Measurements from ENCODE around the gene PSMD11. TPM values are rescaled to one million over a fixed set of nuclear protein-coding genes. Genes with fewer than 3 reads are reported as not detected.

PSMD11 gene
- total RNA-seq, 3 donors from 2014 or later = 49.2 to 61.9 (median 56.6) TPM

DNA sequence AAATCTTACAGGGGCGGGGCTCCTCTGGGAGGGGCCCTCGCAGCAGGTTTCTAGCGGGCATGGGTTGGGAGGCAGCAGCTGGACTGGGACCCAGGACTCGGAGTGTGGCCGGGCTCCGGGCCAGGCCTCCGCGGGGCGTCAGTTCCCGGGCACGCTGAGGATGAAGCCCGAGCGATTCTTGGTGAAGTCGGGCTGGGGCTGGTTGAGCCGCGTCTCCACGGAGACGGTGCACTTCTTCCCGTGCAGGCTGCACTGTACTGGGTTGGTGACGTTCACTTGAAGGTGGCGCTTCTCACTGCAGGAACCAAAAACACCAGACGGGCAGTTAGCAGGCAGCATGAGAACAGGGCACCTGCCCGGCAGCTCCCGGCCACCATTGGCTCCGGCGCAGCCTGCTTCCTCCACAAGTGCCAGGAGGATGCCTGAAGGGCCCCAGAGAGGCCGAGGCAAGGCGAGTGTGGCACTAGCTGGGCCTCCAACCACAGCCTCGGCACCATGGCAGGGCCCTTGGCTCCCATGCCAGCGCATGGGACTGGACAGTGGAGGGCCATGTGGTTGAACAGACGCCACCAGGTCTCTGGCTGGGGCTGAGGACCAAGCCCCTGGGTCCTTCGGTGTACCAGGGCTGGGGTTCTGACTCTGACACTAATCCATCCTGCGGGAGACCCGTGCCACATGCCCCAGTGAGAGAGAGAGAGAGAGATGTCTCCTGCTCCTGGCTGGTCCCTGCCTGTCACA, 50.5 kb downstream of the PSMD11 start:
- Histone ChIP-seq H3K36me3 (no peaks in the 10 kb centered on the region), H3K9me3 (no peaks in the 10 kb centered on the region), H3K27ac (no peak overlapping the region), H3K4me1 (no peaks in the 10 kb centered on the region), H3K27me3 (no peaks in the 10 kb centered on the region), H3K4me3 (no peak overlapping the region)
- intact Hi-C loops (cut with DNase I; ENCODE audit: low total_unique reads) = no loop called here
- TF ChIP-seq POLR2A (IDR thresholded peaks at IDR 0.05) = no peak
- TF ChIP-seq, protein P1, sequence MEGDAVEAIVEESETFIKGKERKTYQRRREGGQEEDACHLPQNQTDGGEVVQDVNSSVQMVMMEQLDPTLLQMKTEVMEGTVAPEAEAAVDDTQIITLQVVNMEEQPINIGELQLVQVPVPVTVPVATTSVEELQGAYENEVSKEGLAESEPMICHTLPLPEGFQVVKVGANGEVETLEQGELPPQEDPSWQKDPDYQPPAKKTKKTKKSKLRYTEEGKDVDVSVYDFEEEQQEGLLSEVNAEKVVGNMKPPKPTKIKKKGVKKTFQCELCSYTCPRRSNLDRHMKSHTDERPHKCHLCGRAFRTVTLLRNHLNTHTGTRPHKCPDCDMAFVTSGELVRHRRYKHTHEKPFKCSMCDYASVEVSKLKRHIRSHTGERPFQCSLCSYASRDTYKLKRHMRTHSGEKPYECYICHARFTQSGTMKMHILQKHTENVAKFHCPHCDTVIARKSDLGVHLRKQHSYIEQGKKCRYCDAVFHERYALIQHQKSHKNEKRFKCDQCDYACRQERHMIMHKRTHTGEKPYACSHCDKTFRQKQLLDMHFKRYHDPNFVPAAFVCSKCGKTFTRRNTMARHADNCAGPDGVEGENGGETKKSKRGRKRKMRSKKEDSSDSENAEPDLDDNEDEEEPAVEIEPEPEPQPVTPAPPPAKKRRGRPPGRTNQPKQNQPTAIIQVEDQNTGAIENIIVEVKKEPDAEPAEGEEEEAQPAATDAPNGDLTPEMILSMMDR (IDR thresholded peaks at IDR 0.05) = no peak
- DNase-seq (ENCODE audit: low spot score in 2 of 2) = no peak

DNA sequence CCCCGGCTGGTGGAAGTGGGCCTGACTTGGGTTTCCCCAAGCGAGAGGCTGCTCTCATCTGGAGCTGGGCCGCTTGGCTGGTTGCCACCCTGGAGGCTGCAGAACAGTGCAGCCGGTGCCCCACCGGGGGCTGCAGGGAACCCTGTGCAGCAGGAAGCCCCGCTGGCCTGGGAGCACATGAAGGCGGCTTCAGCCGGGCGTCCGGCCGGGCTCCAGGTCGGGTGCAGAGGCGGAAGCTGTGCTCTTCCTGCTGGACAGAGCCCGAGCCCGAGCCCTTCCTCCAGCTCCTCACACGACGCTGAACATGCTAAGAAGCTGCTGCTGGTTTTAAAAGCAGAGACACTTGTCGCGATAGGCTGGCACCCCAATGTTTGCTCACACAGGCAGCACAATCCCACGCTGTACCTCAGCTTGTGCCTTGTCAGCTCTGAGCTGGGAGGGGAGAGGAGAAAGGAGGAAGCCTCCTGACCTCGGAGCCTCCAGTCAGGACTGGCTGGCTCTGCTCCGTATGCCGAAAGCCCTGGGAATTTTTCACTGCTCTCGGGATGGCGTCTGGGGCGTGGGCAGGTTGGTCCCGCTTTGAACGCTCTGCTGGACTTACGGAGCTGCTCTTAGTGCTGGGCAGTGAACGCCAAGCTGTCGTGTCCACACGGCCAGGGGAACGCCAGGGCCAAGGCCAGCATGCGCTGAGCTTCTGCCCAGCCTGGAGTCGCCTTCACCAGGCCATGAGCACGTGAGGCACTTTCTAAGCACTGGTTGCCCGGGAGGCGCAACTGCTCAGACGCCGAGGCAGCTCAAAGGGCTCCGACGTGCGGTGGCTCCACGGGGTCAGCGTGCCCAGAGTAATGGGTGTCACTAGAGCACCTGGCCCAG, 51.3 kb downstream of the PSMD11 start:
- Histone ChIP-seq H3K36me3 (no peaks in the 10 kb centered on the region), H3K4me1 (no peaks in the 10 kb centered on the region), H3K27me3 (no peaks in the 10 kb centered on the region), H3K9me3 (no peaks in the 10 kb centered on the region), H3K4me3 (no peak overlapping the region), H3K27ac (no peak overlapping the region)
- TF ChIP-seq POLR2AphosphoS5 (IDR thresholded peaks at IDR 0.05) (no peak), POLR2A (IDR thresholded peaks at IDR 0.05) (no peak)
- TF ChIP-seq, protein P1 (IDR thresholded peaks at IDR 0.05) = no peak
- intact Hi-C loops (cut with DNase I; ENCODE audit: low total_unique reads) = no loop called here
- DNase-seq (ENCODE audit: low spot score in 2 of 2) = no peak

- TF ChIP-seq POLR2A (IDR thresholded peaks at IDR 0.05) (no peak), POLR2AphosphoS5 (IDR thresholded peaks at IDR 0.05) (no peak)
- TF ChIP-seq, protein P1 (IDR thresholded peaks at IDR 0.05) = no peak
- intact Hi-C loops (cut with DNase I; ENCODE audit: low total_unique reads) = no loop called here
- no peak for DNase-seq (ENCODE audit: low spot score in 2 of 2)
- H3K27me3 ChIP-seq = no peaks in the 10 kb centered on the region
- no peaks in the 10 kb centered on the region for H3K9me3 ChIP-seq
- no peak overlapping the region for H3K4me3 ChIP-seq
- H3K4me1 ChIP-seq = no peaks in the 10 kb centered on the region
- no peak overlapping the region for H3K27ac ChIP-seq
- no peaks in the 10 kb centered on the region for H3K36me3 ChIP-seq
Measured at GRCh38 chr17:32496395-32497073, 52.2 kb downstream of the PSMD11 start.

DNA sequence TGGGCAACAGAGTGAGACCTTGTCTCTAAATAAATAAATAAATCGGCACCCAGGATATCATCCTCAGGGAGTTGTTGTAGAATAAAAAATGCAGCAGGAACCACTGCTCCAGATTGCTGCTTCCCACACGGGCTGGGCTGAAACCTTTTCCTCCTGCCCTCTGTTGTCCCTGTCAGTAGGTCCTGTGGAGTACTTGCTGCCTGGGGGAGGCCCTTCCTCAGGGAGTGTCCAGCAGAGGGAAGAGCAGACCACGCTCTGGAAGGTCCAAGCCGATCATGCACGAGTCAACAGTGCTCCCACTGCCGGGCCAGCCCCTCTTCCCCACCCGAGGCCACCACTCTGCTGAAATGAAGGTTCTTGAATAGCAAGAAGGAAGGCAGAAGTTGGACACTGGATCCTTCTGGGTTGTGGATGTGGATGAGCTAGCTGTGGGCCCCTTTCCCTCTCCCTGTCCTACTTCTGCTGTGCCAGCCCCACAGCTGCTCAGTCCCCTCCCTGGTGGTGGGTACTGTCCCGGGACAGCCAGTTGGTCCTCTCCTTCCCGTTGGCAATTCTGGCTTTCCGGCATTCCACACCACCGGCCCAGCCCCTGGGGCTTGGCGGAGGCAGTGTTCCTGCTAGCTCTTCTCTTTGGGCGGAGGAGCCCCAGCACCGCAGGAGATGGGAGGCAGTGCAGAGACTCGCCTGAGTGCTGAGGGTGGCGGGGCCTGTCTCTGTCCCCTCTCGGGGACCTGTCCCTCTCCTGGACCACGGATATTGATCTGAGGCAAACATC, 53.3 kb downstream of the PSMD11 start:
- DNase-seq (ENCODE audit: low spot score in 2 of 2) = no peak
- TF ChIP-seq, protein P1 (IDR thresholded peaks at IDR 0.05) = no peak
- TF ChIP-seq POLR2A (IDR thresholded peaks at IDR 0.05) = no peak
- no peak for TF ChIP-seq POLR2AphosphoS5 (IDR thresholded peaks at IDR 0.05)
- Histone ChIP-seq H3K4me1 (no peaks in the 10 kb centered on the region), H3K9me3 (no peaks in the 10 kb centered on the region), H3K4me3 (no peak overlapping the region), H3K36me3 (no peaks in the 10 kb centered on the region), H3K27ac (no peak overlapping the region), H3K27me3 (no peaks in the 10 kb centered on the region)
- intact Hi-C loops (cut with DNase I; ENCODE audit: low total_unique reads) = no loop called here
